GM23338 (cell line): ENCODE data around the gene LOXHD1. TPM values are rescaled to one million over a fixed set of nuclear protein-coding genes. Genes with fewer than 3 reads are reported as not detected.

ENCODE experiments used
- ATAC-seq: fragments of 200-7000 bp; cut with Tn5 transposase; 3 replicates; pipeline ENCODE4 v1.9.1; 2020
- DNase-seq: peaks from one replicate; pipeline ENCODE4 v3.0.0-alpha.2; 2015; ENCODE audit warnings: low spot score
- H2AFZ ChIP-seq: fragments of 200-600 bp; sonication (generic); 2 replicates; pipeline ENCODE4 v1.8.0; 2016; ENCODE audit warnings: antibody characterized with exemption, mild to moderate bottlenecking, moderate library complexity
- H3F3A ChIP-seq: fragments of 200-600 bp; sonication (generic); replicated peaks from 2 replicates; pipeline ENCODE4 v1.8.0; 2017; ENCODE audit warnings: antibody characterized with exemption, mixed run types, low read depth
- H3K27ac ChIP-seq: fragments of 200-600 bp; sonication (generic); 2 replicates; pipeline ENCODE4 v1.6.1; 2016; ENCODE audit warnings: low read depth
- H3K27me3 ChIP-seq: fragments of 200-600 bp; sonication (generic); 2 replicates; pipeline ENCODE4 v1.8.0; 2016; ENCODE audit warnings: mild to moderate bottlenecking, mixed run types, moderate library complexity; ENCODE audit not compliant: insufficient read depth
- H3K36me3 ChIP-seq: fragments of 200-600 bp; sonication (generic); 2 replicates; pipeline ENCODE4 v1.8.0; 2016; ENCODE audit warnings: mild to moderate bottlenecking; ENCODE audit not compliant: insufficient read depth
- H3K4me1 ChIP-seq: fragments of 200-600 bp; sonication (generic); 2 replicates; pipeline ENCODE4 v1.8.0; 2016; ENCODE audit warnings: mild to moderate bottlenecking, moderate library complexity; ENCODE audit not compliant: insufficient read depth
- H3K4me2 ChIP-seq: fragments of 200-600 bp; sonication (generic); 2 replicates; pipeline ENCODE4 v1.7.1; 2017; ENCODE audit warnings: mixed run types
- H3K4me3 ChIP-seq: fragments of 200-600 bp; sonication (generic); 2 replicates; pipeline ENCODE4 v1.6.1; 2016; ENCODE audit warnings: mixed run types
- H3K79me2 ChIP-seq: fragments of 200-600 bp; sonication (generic); replicated peaks from 2 replicates; pipeline ENCODE4 v1.8.0; 2017; ENCODE audit warnings: mild to moderate bottlenecking; ENCODE audit not compliant: insufficient read depth
- H3K9me2 ChIP-seq: fragments of 200-600 bp; sonication (generic); 2 replicates; pipeline ENCODE4 v1.8.0; 2017; ENCODE audit not compliant: insufficient read depth
- H4K20me1 ChIP-seq: fragments of 200-600 bp; sonication (generic); replicated peaks from 2 replicates; pipeline ENCODE4 v1.8.0; 2017; ENCODE audit warnings: mild to moderate bottlenecking; ENCODE audit not compliant: insufficient read depth
- H3K27ac Mint-ChIP-seq: 2 replicates; pipeline ENCODE4 v1.8.0; 2020; ENCODE audit warnings: inconsistent platforms, mild to moderate bottlenecking, moderate library complexity, mixed read lengths
- H3K27me3 Mint-ChIP-seq: 3 replicates; pipeline ENCODE4 v1.8.0; 2022; ENCODE audit warnings: low read depth, mild to moderate bottlenecking, moderate library complexity, mixed read lengths, inconsistent platforms; ENCODE audit not compliant: insufficient read depth, poor library complexity
- H3K36me3 Mint-ChIP-seq: 3 replicates; pipeline ENCODE4 v1.8.0; 2021; ENCODE audit warnings: low read depth, mild to moderate bottlenecking, inconsistent platforms, moderate library complexity, mixed read lengths
- H3K4me1 Mint-ChIP-seq: 3 replicates; pipeline ENCODE4 v1.8.0; 2020; ENCODE audit warnings: mild to moderate bottlenecking, inconsistent platforms, mixed read lengths
- H3K4me3 Mint-ChIP-seq: 3 replicates; pipeline ENCODE4 v1.8.0; 2021; ENCODE audit warnings: moderate library complexity, mild to moderate bottlenecking, inconsistent platforms, mixed read lengths
- H3K9me3 Mint-ChIP-seq: 3 replicates; pipeline ENCODE4 v1.8.0; 2020; ENCODE audit warnings: moderate library complexity, mild to moderate bottlenecking, inconsistent platforms, mixed read lengths
- CREB1 ChIP-seq: fragments of 250-450 bp; sonication (Bioruptor Pico); IDR thresholded peaks from 2 replicates; pipeline ENCODE4 v1.5.0; 2020; ENCODE audit warnings: low read depth, mild to moderate bottlenecking, moderate library complexity
- CTCF ChIP-seq, 2 experiments: fragments of 200-600 bp in 1 of 2; sonication (generic) in 1 of 2; conservative IDR thresholded peaks; 2 replicates each; pipeline versions ENCODE4 v1.5.1 to v1.6.1; 2016 to 2017; ENCODE audit warnings: antibody characterized with exemption in 2 of 2, low read depth in 2 of 2, mild to moderate bottlenecking in 2 of 2, moderate library complexity in 1 of 2
- ETS1 ChIP-seq: IDR thresholded peaks from 2 replicates; pipeline ENCODE4 v1.6.1; 2016; ENCODE audit warnings: antibody characterized with exemption
- EZH2 ChIP-seq: fragments of 200-600 bp; sonication (generic); IDR thresholded peaks from one replicate; pipeline ENCODE4 v1.8.0; 2017; ENCODE audit warnings: antibody characterized with exemption, mild to moderate bottlenecking, low read depth; ENCODE audit not compliant: unreplicated experiment
- EZH2phosphoT487 ChIP-seq: fragments of 200-600 bp; sonication (generic); IDR thresholded peaks from one replicate; pipeline ENCODE4 v1.8.1; 2018; ENCODE audit warnings: antibody characterized with exemption; ENCODE audit not compliant: unreplicated experiment
- JUNB ChIP-seq: IDR thresholded peaks from one replicate; pipeline ENCODE4 v1.6.1; 2016; ENCODE audit warnings: antibody characterized with exemption; ENCODE audit not compliant: unreplicated experiment
- NANOG ChIP-seq: IDR thresholded peaks from 2 replicates; pipeline ENCODE4 v1.6.1; 2016; ENCODE audit warnings: antibody characterized with exemption, borderline replicate concordance
- POLR2AphosphoS5 ChIP-seq: IDR thresholded peaks from 2 replicates; pipeline ENCODE4 v1.6.1; 2016; ENCODE audit warnings: antibody characterized with exemption, low read depth
- REST ChIP-seq: IDR thresholded peaks from one replicate; pipeline ENCODE4 v1.6.1; 2018; ENCODE audit warnings: antibody characterized with exemption; ENCODE audit not compliant: unreplicated experiment
- STAT1 ChIP-seq: IDR thresholded peaks from one replicate; pipeline ENCODE4 v1.6.1; 2016; ENCODE audit warnings: antibody characterized with exemption; ENCODE audit not compliant: unreplicated experiment
- ZNF114 ChIP-seq: fragments of 250-450 bp; sonication (Bioruptor Pico); IDR thresholded peaks from 2 replicates; pipeline ENCODE4 v1.5.0; 2020; ENCODE audit warnings: mild to moderate bottlenecking, moderate library complexity
- ZNF331 ChIP-seq: fragments of 250-450 bp; sonication (Bioruptor Pico); IDR thresholded peaks from 2 replicates; pipeline ENCODE4 v1.5.0; 2020; ENCODE audit warnings: low read depth, mild to moderate bottlenecking, moderate library complexity
- ZNF462 ChIP-seq: fragments of 250-450 bp; sonication (Bioruptor Pico); IDR thresholded peaks from 2 replicates; pipeline ENCODE4 v1.5.0; 2020; ENCODE audit warnings: mild to moderate bottlenecking, moderate library complexity
- polyA plus RNA-seq: library from polyadenylated mRNA; unstranded; fragments of >200 nt; fragmentation: Nextera tagmentation; extraction: Ambion mirVana; gene quantifications from 2 replicates; pipeline ENCODE4 v1.2.1, GENCODE V29; 2016
- total RNA-seq: library from RNA; depleted of rRNA; stranded (reverse); fragments of >200 nt; shearing (Covaris generic); gene quantifications from 2 replicates; pipeline ENCODE4 v1.2.3, GENCODE V29; 2014

LOXHD1 gene
- total and polyA plus RNA-seq, 2 experiments from 2014 or later, result 0.17 TPM; not detected in 1

GRCh38 chr18:46591783-46592391 is 65.1 kb downstream of the LOXHD1 start:
- ATAC-seq (no peak), DNase-seq (no peak)
- Histone ChIP-seq H3F3A (no peaks in the 10 kb centered on the region), H3K27ac (no peak overlapping the region), H3K4me2 (no peak overlapping the region), H3K27me3 (no peaks in the 10 kb centered on the region), H3K36me3 (no peaks in the 10 kb centered on the region), H3K79me2 (no peaks in the 10 kb centered on the region), H2AFZ (no peak overlapping the region), H4K20me1 (no peaks in the 10 kb centered on the region), H3K4me3 (no peak overlapping the region), H3K9me2 (no peaks in the 10 kb centered on the region; the same call in 1 of the 2 replicates), H3K4me1 (no peaks in the 10 kb centered on the region)
- TF ChIP-seq ZNF462 (CRISPR knock-in tag), result no peak
- TF ChIP-seq NANOG, result no peak
- no peak for TF ChIP-seq ZNF331
- TF ChIP-seq JUNB, result no peak
- TF ChIP-seq CREB1 (CRISPR knock-in tag), result no peak
- no peak for TF ChIP-seq STAT1
- TF ChIP-seq ZNF114 (CRISPR knock-in tag), result no peak
- TF ChIP-seq EZH2, result no peak
- no peak for TF ChIP-seq CTCF (conservative IDR thresholded peaks at IDR 0.05; ENCODE audit: low read depth in 2 of 2)
- no peak for TF ChIP-seq POLR2AphosphoS5
- no peak for TF ChIP-seq REST
- no peak for TF ChIP-seq EZH2phosphoT487
- TF ChIP-seq ETS1, result no peak
- Mint-ChIP-seq H3K9me3 (no peaks in the 10 kb centered on the region), H3K27me3 (no peaks in the 10 kb centered on the region), H3K27ac (no peak overlapping the region), H3K4me1 (peaks cover 7% of the 10 kb centered on the region; the same call in 2 of the 3 replicates), H3K4me3 (no peak overlapping the region), H3K36me3 (no peaks in the 10 kb centered on the region)
